CD4-positive, CD25-positive, alpha-beta regulatory T cell (primary cell): ENCODE results near the gene HTR1D. TPM values are rescaled to one million over a fixed set of nuclear protein-coding genes. Genes with fewer than 3 reads are reported as not detected.
A peak's percentile ranks its signal among the peaks of the same experiment; 100 is the strongest.

Experiments used
- ATAC-seq, 2 donors: fragments of 150-1000 bp; cut with Tn5 transposase; one replicate each; pipeline ENCODE4 v1.10.0; 2021; ENCODE audit warnings: low read depth in 2 of 2, moderate number of reproducible peaks in 2 of 2, moderate library complexity in 1 of 2
- DNase-seq, 3 donors: peaks; one replicate each; pipeline versions ENCODE4 v3.0.0 to v3.0.0-alpha.2; 2012 to 2022; ENCODE audit warnings: mixed read lengths in 1 of 3
- H3K27ac ChIP-seq: one replicate; pipeline ENCODE4 v1.7.0; 2013; ENCODE audit warnings: mild to moderate bottlenecking, low read length; ENCODE audit not compliant: insufficient read depth, poor library complexity, severe bottlenecking
- H3K27me3 ChIP-seq: one replicate; pipeline ENCODE4 v1.7.0; 2013; ENCODE audit warnings: low read length; ENCODE audit not compliant: control insufficient read depth, insufficient read depth
- H3K36me3 ChIP-seq: one replicate; pipeline ENCODE4 v1.7.0; 2013; ENCODE audit warnings: mild to moderate bottlenecking, low read length, moderate library complexity; ENCODE audit not compliant: control insufficient read depth, insufficient read depth
- H3K4me1 ChIP-seq: 2 replicates; pipeline ENCODE4 v1.7.0; 2013; ENCODE audit warnings: mild to moderate bottlenecking, low read length; ENCODE audit not compliant: insufficient read depth, control insufficient read depth, poor library complexity, severe bottlenecking
- H3K4me3 ChIP-seq: one replicate; pipeline ENCODE4 v1.7.0; 2013; ENCODE audit warnings: low read depth, mild to moderate bottlenecking, low read length, moderate library complexity
- H3K9me3 ChIP-seq, 2 experiments: 1 replicate in 1 of 2; 2 replicates in 1 of 2; pipeline ENCODE4 v1.7.0; 2013; ENCODE audit warnings: low read length in 2 of 2, mild to moderate bottlenecking in 1 of 2, moderate library complexity in 1 of 2; ENCODE audit not compliant: control insufficient read depth in 2 of 2
- H3K27ac Mint-ChIP-seq, 3 donors: one replicate each; pipeline ENCODE4 v1.8.0; 2020 to 2022; ENCODE audit warnings: mild to moderate bottlenecking in 3 of 3, mixed read lengths in 3 of 3, moderate library complexity in 2 of 3
- H3K27me3 Mint-ChIP-seq: one replicate; pipeline ENCODE4 v1.8.0; 2022; ENCODE audit warnings: mild to moderate bottlenecking, mixed read lengths
- H3K36me3 Mint-ChIP-seq: one replicate; pipeline ENCODE4 v1.8.0; 2020; ENCODE audit warnings: mixed read lengths
- H3K4me1 Mint-ChIP-seq, 4 donors: one replicate each; pipeline ENCODE4 v1.8.0; 2020 to 2022; ENCODE audit warnings: mixed read lengths in 4 of 4, mild to moderate bottlenecking in 1 of 4
- H3K4me3 Mint-ChIP-seq, 4 donors: one replicate each; pipeline ENCODE4 v1.8.0; 2020 to 2022; ENCODE audit warnings: mild to moderate bottlenecking in 4 of 4, mixed read lengths in 4 of 4, moderate library complexity in 3 of 4
- H3K9me3 Mint-ChIP-seq, 7 donors: one replicate each; pipeline ENCODE4 v1.8.0; 2020 to 2022; ENCODE audit warnings: mixed read lengths in 7 of 7, mild to moderate bottlenecking in 3 of 7, moderate library complexity in 2 of 7
- polyA plus RNA-seq, 4 donors: library from polyadenylated mRNA; unstranded; fragments of 300-500 nt; fragmentation: Illumina TruSeq; gene quantifications; one replicate each; pipeline ENCODE4 v1.2.3, GENCODE V29; 2021
- total RNA-seq: library from RNA; stranded (reverse); gene quantifications from one replicate; pipeline ENCODE4 v1.2.3, GENCODE V29; 2022

HTR1D gene
- total and polyA plus RNA-seq, 5 donors from 2014 or later: not detected

DNA sequence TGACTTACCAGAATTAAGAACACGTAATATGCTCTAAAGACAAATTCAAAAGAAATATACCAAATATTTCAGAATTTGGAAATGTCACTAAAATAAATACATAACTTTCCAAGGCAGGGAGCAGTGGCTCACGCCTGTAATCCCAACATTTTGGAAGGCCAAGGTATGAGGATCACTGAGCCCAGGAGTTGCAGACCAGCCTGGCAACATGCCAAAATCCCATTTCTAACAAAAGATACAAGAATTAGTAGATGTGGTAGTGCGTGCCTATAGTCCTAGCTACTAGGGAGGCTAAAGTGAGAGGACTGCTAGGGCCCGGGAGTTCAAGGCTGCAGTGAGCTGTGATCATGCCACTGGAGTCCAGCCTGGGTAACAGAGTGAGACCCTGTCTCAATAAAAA lies 60.4 kb downstream of the HTR1D start:
- Mint-ChIP-seq H3K4me1 (peaks cover 23 to 41% (median 31%) of the 10 kb centered on the region in 4 donors), H3K9me3 (no peaks in the 10 kb centered on the region), H3K36me3 (peaks cover 8% of the 10 kb centered on the region), H3K4me3 (no peak overlapping the region), H3K27ac (no peak overlapping the region), H3K27me3 (no peaks in the 10 kb centered on the region)
- Histone ChIP-seq H3K4me3 (no peak overlapping the region), H3K9me3 (no peaks in the 10 kb centered on the region), H3K27me3 (no peaks in the 10 kb centered on the region), H3K4me1 (no peaks in the 10 kb centered on the region), H3K27ac (no peak overlapping the region), H3K36me3 (no peaks in the 10 kb centered on the region)
- DNase-seq (no peak), ATAC-seq (no peak)

DNA sequence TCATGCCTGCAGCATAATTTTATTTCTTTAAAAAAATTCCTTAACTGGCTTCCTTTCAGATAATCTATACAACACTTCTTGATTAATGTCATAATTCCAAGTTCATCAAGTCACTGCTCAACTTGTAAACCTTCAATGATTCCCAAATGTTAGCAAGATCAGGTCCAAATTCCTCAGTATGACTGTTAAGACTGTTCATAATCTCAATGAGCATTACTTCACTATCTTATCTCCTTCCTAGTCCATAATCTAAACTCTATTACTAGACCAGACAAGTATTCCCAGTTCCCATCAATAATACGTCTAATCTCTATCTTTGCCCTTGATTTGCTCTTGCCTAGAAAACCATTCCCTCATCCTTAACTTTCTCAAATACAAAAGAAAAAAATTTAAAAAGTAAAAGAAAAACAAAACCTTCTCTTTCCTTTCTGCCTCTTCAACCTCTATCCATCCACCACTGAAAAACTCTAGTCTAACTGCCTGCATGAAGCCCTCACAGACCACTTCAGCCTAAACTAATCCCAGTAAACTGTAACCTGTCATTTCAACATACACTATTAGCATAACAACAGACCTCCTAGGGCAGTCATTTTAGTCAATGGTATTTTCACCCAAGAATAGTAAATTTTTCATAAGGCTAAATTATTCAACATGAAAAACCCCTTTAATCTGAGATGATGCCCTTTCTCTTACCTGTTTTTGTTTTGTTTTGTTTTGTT lies 64.2 kb downstream of the HTR1D start:
- ATAC-seq (no peak), DNase-seq (no peak)
- Mint-ChIP-seq H3K9me3 (peaks cover 0 to 1% (median 0%) of the 10 kb centered on the region in 7 donors), H3K27me3 (no peaks in the 10 kb centered on the region), H3K27ac (no peak overlapping the region), H3K4me3 (no peak overlapping the region), H3K36me3 (peaks cover 8% of the 10 kb centered on the region), H3K4me1 (peaks cover 28 to 53% (median 40%) of the 10 kb centered on the region in 4 donors)
- H3K9me3 ChIP-seq: no peaks in the 10 kb centered on the region
- no peaks in the 10 kb centered on the region for H3K27me3 ChIP-seq
- peaks cover 14% of the 10 kb centered on the region for H3K4me1 ChIP-seq
- H3K36me3 ChIP-seq: no peaks in the 10 kb centered on the region
- no peak overlapping the region for H3K4me3 ChIP-seq
- no peak overlapping the region for H3K27ac ChIP-seq

DNA sequence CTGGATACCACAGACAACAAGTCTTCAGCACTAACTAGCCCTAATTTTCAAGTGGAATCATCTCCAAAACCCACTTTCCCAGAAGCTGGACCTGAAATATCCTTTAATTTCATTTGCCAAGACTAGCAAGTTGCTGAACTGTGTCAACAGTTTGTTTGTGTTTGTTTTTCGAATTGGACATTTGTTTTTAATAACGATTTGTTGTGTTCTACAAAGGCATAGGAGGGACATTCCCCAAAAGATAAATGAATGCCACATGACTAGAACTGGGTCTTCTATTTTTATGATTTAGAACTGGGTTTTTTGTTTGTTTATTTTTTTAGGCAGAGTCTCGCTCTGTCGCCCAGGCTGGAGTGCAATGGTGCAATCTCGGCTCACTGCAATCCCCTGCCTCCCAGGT lies 66.6 kb downstream of the HTR1D start:
- Mint-ChIP-seq H3K4me1 (peaks cover 31 to 48% (median 35%) of the 10 kb centered on the region in 4 donors), H3K36me3 (peaks cover 8% of the 10 kb centered on the region), H3K27ac (peak overlapping the region in 2 of 3 donors; percentile 0 to 14), H3K4me3 (no peak overlapping the region), H3K9me3 (peaks cover 0 to 1% (median 0%) of the 10 kb centered on the region in 7 donors), H3K27me3 (no peaks in the 10 kb centered on the region)
- no peak for DNase-seq
- no peak for ATAC-seq
- no peaks in the 10 kb centered on the region for H3K36me3 ChIP-seq
- H3K27ac ChIP-seq: no peak overlapping the region
- H3K9me3 ChIP-seq: no peaks in the 10 kb centered on the region
- H3K27me3 ChIP-seq: no peaks in the 10 kb centered on the region
- no peak overlapping the region for H3K4me3 ChIP-seq
- peaks cover 18% of the 10 kb centered on the region for H3K4me1 ChIP-seq

DNA sequence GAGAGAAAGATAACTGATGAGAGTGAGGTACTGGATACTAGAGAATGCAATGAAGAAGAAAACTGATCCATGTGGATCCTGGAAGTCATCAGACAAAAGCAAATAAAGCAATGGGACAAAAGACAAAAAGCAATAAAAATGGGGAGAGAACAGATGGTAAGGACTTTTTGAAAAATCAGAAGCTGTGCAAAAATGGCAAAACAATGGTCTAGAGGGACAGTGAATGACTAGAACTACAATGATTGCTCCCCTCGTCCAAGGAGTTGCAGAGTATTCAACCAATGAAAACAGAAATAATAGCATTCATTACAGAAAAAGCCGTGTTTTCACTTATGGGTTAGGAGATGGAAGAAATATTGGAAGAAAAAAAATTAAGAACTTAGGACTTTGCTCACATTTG lies 67.2 kb downstream of the HTR1D start:
- peaks cover 8% of the 10 kb centered on the region for H3K36me3 Mint-ChIP-seq
- no peak overlapping the region for H3K4me3 Mint-ChIP-seq
- no peak overlapping the region for H3K27ac ChIP-seq
- DNase-seq (no peak), ATAC-seq (no peak)
- no peaks in the 10 kb centered on the region for H3K36me3 ChIP-seq
- H3K4me3 ChIP-seq: no peak overlapping the region
- H3K4me1 ChIP-seq: peaks cover 18% of the 10 kb centered on the region
- H3K4me1 Mint-ChIP-seq: peaks cover 29 to 44% (median 31%) of the 10 kb centered on the region in 4 donors
- H3K27ac Mint-ChIP-seq: peak overlapping the region in 2 of 3 donors; percentile 0 to 14
- no peaks in the 10 kb centered on the region for H3K9me3 ChIP-seq
- H3K27me3 ChIP-seq: no peaks in the 10 kb centered on the region
- H3K27me3 Mint-ChIP-seq: no peaks in the 10 kb centered on the region
- H3K9me3 Mint-ChIP-seq: peaks cover 0 to 1% (median 0%) of the 10 kb centered on the region in 7 donors

DNA sequence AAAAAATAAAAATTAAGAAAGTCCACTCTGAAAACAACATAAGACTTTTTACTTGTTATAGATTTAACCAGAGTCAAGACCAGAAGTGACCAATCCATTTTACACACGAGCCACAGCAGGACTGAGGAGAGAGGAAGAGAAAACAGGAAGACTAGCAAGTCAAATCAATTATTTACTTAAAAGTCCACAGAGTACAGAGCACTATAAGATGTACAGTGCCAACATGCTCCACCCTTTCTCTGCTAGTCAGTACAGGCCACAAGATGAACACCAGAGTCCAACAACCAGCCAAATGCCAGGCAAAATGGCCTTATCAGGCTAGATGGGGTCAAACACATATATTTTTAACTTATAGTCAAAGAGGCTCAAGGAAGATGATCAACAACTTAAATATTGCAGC lies 68.2 kb downstream of the HTR1D start:
- H3K27ac ChIP-seq: no peak overlapping the region
- peaks cover 26 to 48% (median 33%) of the 10 kb centered on the region in 4 donors for H3K4me1 Mint-ChIP-seq
- H3K4me3 Mint-ChIP-seq: no peak overlapping the region
- H3K4me3 ChIP-seq: peak overlapping the region; percentile 27
- peaks cover 0 to 1% (median 0%) of the 10 kb centered on the region in 7 donors for H3K9me3 Mint-ChIP-seq
- no peaks in the 10 kb centered on the region for H3K27me3 Mint-ChIP-seq
- no peaks in the 10 kb centered on the region for H3K9me3 ChIP-seq
- peaks cover 4% of the 10 kb centered on the region for H3K36me3 Mint-ChIP-seq
- no peak for ATAC-seq
- no peak for DNase-seq
- H3K27ac Mint-ChIP-seq: peak overlapping the region in 1 of 3 donors; percentile 1
- H3K36me3 ChIP-seq: no peaks in the 10 kb centered on the region
- peaks cover 18% of the 10 kb centered on the region for H3K4me1 ChIP-seq
- no peaks in the 10 kb centered on the region for H3K27me3 ChIP-seq

DNA sequence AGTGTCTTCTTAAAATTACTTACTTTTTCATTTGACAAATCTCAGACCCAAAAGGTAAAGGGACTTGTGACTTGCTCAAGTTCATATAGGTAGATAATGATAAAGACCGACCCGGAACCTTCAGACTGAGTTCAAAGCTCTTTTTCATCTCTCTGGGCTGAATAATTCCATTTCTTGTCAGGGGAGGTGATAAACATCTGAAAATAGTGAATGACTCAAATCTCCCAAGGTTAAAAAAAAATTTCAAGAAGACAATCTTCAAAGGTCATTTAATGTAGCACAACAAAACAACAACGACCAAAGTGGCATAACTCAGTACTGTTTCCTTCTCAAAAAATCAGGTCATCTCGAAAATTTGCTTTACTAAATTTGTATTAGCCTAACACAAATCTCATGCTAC lies 69.2 kb downstream of the HTR1D start:
- Histone ChIP-seq H3K27ac (no peak overlapping the region), H3K4me3 (peak overlapping the region; percentile 42), H3K27me3 (no peaks in the 10 kb centered on the region), H3K9me3 (no peaks in the 10 kb centered on the region), H3K36me3 (no peaks in the 10 kb centered on the region), H3K4me1 (peaks cover 18% of the 10 kb centered on the region)
- peaks cover 26 to 42% (median 33%) of the 10 kb centered on the region in 4 donors for H3K4me1 Mint-ChIP-seq
- H3K27ac Mint-ChIP-seq: peak overlapping the region; percentile 10 to 65 (median 47)
- H3K4me3 Mint-ChIP-seq: peak overlapping the region in 3 of 4 donors; percentile 2 to 39 (median 24)
- H3K27me3 Mint-ChIP-seq: no peaks in the 10 kb centered on the region
- H3K36me3 Mint-ChIP-seq: no peaks in the 10 kb centered on the region
- ATAC-seq (peak; percentile 63 to 67), DNase-seq (peak in 2 of 3 donors; percentile 16 to 50)
- H3K9me3 Mint-ChIP-seq: peaks cover 0 to 1% (median 0%) of the 10 kb centered on the region in 7 donors

Other genes with a start within 250 kb of the HTR1D start
- not detected for gene LACTBL1, start 244.6 kb downstream of the HTR1D start, total RNA-seq
- gene LACTBL1, start 244.6 kb downstream of the HTR1D start, polyA plus RNA-seq: not detected
- gene TEX46, start 201.7 kb downstream of the HTR1D start, total RNA-seq: not detected
- gene TEX46, start 201.7 kb downstream of the HTR1D start, polyA plus RNA-seq: 1 to 10 TPM in 1 of 4 donors, not detected in 3; 1.4 TPM
- gene KDM1A, start 198.0 kb downstream of the HTR1D start, total RNA-seq: 30.9 TPM
- gene KDM1A, start 198.0 kb downstream of the HTR1D start, polyA plus RNA-seq: 10 to 100 TPM; 34.7 to 41.3 (median 38.5) TPM
- 26.7 TPM for gene LUZP1, start 48.6 kb downstream of the HTR1D start, total RNA-seq
- 10 to 100 TPM; 14.9 to 22.4 (median 17.0) TPM for gene LUZP1, start 48.6 kb downstream of the HTR1D start, polyA plus RNA-seq
- 126 TPM for gene HNRNPR, start 126.8 kb upstream of the HTR1D start, total RNA-seq
- 100 to 1,000 TPM; 153 to 201 (median 187) TPM for gene HNRNPR, start 126.8 kb upstream of the HTR1D start, polyA plus RNA-seq
- gene ZNF436, start 152.3 kb upstream of the HTR1D start, total RNA-seq: 4.1 TPM
- 1 to 10 TPM; 2.1 to 5.2 (median 2.9) TPM for gene ZNF436, start 152.3 kb upstream of the HTR1D start, polyA plus RNA-seq
- 8.5 TPM for gene TCEA3, start 207.2 kb upstream of the HTR1D start, total RNA-seq
- gene TCEA3, start 207.2 kb upstream of the HTR1D start, polyA plus RNA-seq: 10 to 100 TPM in 2 of 4 donors, 1 to 10 TPM in 2; 7.7 to 23.2 (median 12.4) TPM